GM19468 (cell line): ENCODE data around the gene ZIC4.

Source experiments
- ATAC-seq: cut with Tn5 transposase; IDR thresholded peaks from one replicate; pipeline ENCODE4 v1.9.1; 2021; ENCODE audit warnings: mild to moderate bottlenecking, moderate library complexity, moderate number of reproducible peaks; ENCODE audit not compliant: unreplicated experiment; ENCODE audit errors: extremely low read depth

The ZIC4 gene

DNA sequence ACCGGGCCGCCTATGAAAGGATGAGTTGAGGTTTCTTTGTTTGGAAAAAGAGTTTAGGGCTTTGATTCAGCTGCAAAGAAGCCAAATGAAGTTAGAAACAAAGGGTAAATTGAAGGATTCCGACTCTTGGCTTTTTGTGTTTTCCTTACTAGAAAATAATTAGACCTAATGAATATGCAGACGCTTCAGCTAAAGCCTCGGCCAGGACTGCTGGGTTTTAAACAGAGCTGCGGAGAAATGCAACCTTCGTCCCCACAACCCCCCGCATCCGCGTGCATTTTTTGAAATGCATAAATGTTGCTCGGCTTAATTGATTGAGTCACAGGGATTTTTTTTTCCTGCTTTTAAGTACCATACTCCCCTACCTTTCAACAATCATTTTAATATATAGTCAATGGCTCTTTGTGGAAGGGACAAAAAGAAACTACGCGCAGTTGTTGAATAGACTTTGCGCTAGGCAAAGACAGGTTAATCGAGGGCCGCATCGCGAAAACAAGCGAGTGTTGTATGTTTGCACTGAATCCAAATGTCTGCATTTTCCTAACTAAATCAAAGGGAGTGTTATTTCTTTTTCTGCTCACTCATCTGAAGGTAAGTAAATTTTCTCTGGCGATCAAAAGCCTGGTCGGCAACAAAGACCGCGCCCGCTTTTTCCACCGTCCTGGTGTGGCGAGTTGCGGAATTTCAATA, 1.3 kb upstream of the ZIC4 start:
- ATAC-seq = no peak

- no peak for ATAC-seq
These were observed 763 bp upstream of the ZIC4 start for GRCh38 chr3:147407114-147407497.

DNA sequence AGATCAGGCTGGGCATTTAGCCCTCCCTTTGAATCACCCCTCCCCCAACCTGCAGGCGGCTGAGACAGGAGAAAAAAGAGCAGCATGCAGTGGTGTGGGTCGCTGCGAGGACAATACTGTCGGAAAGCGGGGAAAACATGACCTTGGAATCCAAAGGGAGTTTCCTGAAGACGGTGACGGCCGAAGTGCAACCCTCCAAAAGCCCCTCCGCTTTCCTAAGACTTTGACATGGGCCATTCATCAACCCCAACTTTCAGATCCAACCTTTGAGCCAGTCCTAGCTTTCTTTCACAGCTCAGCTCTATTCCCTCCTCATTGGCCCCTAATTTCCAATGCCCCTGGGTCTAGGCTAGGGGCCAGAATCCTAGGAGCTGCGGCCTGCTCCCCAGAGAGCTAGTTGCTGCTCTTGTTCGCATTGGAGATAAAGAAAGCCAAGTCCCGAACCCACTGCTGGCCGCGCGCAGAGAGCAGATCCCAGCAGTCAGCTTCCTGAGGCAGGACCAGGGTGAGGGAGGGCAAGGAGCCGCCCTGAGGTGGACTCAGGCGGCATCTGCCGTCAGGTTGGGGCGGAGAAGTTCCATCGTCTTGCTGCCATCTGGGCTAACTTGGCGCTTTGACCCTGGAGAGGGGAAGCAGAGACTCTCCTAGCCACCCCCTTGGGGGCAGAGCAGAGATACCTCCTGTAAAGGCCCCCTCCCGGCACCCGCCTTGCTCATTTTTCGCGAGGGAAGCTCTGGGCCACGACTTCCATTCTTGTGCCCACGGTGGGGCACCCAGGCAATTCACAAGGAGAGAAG, 914 bp downstream of the ZIC4 start:
- no peak for ATAC-seq

DNA sequence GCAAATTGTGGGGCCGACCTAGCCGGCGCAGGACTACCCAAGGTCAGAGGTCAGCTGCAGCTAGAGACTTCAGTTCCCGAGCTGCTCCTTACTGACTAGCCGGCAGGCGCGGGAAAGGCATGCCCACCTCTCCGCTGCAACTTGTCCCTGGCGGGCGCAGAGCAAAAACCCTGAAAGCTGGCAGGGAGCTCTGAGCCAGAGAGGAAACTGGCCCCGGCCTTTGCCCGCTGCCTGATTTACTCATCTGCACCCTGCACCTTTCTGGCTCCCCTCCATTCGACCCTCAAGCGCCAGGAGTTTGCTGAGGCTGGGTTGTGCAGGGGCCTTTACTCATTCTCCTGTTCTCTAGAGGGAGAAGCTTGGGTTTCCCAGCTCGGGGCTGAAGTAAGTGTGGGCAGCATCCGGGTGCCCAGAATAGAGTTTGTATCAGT, 1.5 kb downstream of the ZIC4 start:
- no peak for ATAC-seq

GRCh38 chr3:147404000-147404799, 2.1 kb downstream of the ZIC4 start:
- ATAC-seq = no peak

DNA sequence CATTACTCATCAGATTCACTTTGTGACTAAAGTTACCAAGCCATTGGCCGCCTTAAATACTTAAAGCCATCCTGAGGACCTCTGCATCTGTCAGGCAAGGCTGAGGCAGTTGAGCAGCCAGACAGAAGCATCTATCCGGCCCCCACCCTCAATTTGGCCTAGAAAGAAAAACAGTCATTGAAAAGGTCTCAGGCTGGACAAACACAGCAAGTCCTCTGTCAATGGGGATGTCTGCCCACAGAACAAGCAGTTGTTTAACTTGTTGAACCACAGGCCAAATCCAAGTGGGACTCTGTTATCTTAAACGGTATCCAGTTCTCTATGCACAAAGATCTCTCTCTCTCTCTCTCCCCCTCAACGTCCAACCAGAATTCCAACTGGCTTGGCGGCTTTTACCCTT, 2.8 kb downstream of the ZIC4 start:
- no peak for ATAC-seq

DNA sequence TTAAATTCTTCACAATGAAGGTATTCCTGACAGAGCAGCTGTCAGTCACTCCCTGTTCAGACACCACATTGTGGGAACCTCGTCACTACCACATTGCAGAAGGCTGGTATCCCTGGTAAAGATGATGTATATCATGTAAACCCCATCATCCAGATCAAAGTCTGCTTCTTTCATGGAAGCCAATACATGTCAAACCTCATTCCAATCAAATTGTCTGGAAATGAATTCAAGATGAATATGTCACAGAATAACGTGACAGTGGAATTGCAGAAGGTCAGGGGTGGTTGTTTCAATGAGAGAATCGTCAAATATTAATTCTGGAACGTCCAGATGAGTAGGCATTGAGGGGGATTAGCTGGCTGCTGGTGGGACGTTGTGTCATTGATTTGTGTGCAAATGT, 4.2 kb downstream of the ZIC4 start:
- ATAC-seq = no peak

GRCh38 chr3:147401421-147401820, 4.9 kb downstream of the ZIC4 start:
- no peak for ATAC-seq

DNA sequence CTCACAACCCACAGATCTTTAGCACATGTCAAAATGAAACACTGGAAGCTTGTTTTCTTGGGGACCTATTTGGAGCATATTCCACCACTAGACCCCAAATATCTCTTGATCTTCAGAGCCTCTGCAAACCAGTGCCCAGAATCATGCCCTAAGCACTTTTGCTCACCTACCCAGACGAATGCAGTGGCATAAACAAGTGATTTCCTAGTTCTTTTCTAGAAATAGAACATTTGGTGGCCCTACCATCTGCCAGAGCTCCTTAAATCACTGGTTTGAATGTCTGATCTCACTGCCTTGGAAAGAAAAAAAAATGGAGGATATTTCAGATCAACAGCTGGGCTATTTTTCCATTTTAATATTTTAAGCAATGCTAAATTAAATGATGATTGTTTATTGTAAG, 5.3 kb downstream of the ZIC4 start:
- no peak for ATAC-seq

DNA sequence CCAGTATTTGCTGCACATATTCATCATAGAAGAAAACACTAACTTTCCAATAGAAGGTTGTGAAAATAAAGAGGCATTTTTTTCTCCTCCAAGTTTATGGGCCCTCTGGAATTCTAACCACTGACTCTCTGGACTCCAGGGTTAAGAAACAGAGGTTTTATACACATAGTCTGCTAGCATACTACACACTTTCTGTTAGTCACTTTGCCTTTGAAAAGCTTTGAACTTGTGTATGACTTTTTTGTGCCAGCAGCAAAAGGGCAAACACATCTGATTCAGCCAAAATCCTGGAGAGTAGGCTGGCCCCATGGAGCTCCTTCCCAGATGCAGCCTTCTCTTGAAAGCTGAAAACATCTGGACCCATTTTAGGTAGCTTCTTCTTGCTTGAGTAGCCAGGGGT, 6.2 kb downstream of the ZIC4 start:
- ATAC-seq = no peak

DNA sequence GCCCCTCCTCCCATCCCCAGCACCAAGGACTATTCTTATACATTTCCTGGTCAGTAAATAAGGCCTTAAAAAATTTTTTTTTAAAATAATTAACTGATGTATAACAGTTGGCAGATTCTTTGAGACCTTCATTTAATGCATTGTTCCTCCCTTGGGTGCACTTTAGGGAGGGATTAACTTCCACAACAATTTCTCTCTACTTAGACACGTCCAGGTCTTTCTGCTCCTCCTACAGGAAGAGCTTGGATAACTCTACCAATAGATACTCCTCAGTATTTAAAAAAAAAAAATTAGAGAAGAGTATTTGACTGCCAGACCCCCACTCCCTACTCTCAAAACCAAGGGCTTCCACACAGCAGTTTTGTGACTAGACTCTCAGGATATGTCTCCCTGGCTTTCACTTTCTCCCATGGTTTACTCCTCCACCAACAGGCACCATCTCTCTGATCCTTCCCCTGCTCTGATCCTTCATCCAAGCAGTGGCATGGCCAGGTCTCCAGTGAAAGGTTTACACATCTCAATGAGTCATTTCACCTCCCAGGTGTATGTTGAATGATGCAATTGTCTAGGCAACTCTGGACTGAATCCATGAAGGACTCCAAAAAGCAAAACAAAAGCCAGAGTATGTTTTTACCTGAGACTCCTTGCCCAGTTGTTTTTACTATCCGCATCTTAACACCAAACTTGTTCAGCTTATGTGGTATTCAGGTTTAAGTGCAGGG, 7.4 kb downstream of the ZIC4 start:
- no peak for ATAC-seq

- no peak for ATAC-seq
These were observed 8.2 kb downstream of the ZIC4 start for GRCh38 chr3:147397875-147398812.

GRCh38 chr3:147397155-147397874, 9.0 kb downstream of the ZIC4 start:
- no peak for ATAC-seq

- no peak for ATAC-seq
These were observed 9.7 kb downstream of the ZIC4 start for GRCh38 chr3:147396712-147397046.

DNA sequence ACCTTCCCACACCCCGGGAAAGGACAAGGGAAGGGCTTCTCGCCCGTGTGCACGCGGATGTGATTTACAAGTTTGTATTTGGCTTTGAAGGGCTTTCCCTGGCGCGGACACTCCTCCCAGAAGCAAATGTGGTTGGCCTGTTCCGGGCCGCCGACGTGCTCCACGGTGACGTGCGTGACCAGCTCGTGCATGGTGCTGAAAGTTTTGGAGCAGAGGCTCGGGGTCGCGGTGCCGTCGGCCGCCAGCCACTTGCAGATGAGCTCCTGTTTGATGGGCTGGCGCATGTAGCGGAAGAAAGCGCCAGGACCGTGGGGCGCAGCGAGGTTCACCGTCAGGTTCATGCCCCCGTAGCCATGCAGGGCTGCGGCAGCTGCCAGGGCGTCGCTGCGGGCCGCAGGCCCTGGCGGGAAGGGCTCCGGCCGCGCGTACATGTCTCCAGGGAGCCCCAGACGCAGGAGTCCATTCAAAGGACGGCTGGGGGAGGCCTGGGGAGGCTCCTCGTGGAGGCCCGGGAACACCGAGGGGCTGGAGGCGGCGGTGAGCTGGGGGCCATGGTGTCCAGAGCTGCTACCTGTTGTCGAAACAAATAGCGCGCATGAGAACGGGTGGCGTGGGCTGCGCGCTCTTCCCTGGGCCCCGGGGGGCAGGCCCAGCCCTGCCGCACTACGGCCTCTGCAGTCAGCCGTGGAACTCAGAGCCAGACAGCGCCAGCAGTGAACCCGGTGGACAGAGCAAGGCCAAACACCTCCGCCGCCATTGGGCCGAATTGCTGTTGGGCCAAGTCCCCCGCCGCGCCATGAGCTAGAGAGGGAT, 10.2 kb downstream of the ZIC4 start:
- ATAC-seq = no peak

- ATAC-seq = no peak
These were observed 11.5 kb downstream of the ZIC4 start for GRCh38 chr3:147394884-147395225.

DNA sequence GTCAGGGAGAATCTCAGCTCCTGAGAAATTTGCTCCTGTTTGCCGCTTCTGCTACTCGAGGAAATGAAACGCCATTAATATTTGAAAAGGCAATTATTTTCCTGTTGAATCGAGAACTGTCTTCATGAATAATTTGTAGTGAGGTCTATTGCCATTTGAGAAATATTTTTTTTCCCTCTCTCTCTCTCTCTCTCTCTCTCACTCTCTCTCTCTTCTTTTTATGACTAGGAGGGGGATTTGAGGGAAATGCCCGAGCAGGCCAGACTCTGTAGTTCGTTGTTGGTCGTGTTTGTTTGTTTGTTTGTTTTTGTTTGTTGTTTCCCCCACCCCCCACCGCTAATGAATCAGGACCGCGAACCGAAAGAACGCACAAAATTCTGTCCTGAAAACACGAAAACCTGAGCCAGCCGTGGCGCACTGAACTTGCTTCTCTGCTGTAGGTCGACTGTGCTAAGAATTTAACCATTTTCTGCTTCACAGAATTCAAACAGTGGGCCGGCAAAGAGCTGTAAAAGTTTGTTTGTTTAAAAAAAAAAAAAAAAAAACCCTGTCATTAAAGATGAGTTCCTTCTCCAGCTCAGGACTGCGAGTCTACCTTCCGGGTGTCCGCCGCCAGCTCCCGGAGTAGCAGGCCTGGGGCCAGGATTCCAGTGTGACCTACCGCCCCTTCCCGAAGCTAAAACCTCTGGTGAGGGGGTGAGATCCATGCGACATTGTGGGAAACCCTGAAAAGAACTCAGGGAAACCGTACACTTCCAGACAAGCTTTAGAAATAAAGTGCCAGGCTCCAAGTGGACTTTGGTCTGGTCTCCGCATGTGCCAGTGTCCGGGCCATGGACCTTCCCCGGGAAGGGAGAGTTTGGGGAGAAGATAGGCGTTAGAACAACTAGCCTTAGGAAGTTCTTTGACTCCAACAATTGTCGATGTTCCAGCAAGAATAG, 12.1 kb downstream of the ZIC4 start:
- ATAC-seq = no peak
